WTC11 (cell line): ENCODE data around the gene ASTN2. TPM values are rescaled to one million over a fixed set of nuclear protein-coding genes. Genes with fewer than 3 reads are reported as not detected.

Experiments
- ATAC-seq: fragments of 200-7000 bp; cut with Tn5 transposase; 2 replicates; pipeline ENCODE4 v1.10.0; 2021; ENCODE audit warnings: mild to moderate bottlenecking, moderate library complexity
- CTCF ChIA-PET: fragments of 300-600 bp; sonication (Branson Sonifier 250); formaldehyde crosslinking; loops from one replicate; lab custom pipeline; 2021; ENCODE audit warnings: antibody characterized with exemption; lab: Charles Lee
- POLR2A ChIA-PET: fragments of 350-600 bp; sonication (Branson Sonifier 250); formaldehyde crosslinking; loops from one replicate; lab custom pipeline; 2021; ENCODE audit warnings: antibody characterized with exemption; lab: Charles Lee
- DNase-seq: peaks from one replicate; pipeline ENCODE4 v3.0.0; 2021; ENCODE audit warnings: low spot score
- H3K27ac Mint-ChIP-seq: 2 replicates; pipeline ENCODE4 v1.8.0; 2021; ENCODE audit warnings: mixed read lengths
- H3K27me3 Mint-ChIP-seq: 2 replicates; pipeline ENCODE4 v1.8.0; 2021; ENCODE audit warnings: low read depth, mild to moderate bottlenecking, moderate library complexity, mixed read lengths
- H3K36me3 Mint-ChIP-seq: 2 replicates; pipeline ENCODE4 v1.8.0; 2021; ENCODE audit warnings: mixed read lengths
- H3K4me1 Mint-ChIP-seq: 2 replicates; pipeline ENCODE4 v1.8.0; 2022; ENCODE audit warnings: mixed read lengths
- H3K4me3 Mint-ChIP-seq: 2 replicates; pipeline ENCODE4 v1.8.0; 2021; ENCODE audit warnings: mild to moderate bottlenecking, moderate library complexity, mixed read lengths
- H3K9me3 Mint-ChIP-seq: 2 replicates; pipeline ENCODE4 v1.8.0; 2021; ENCODE audit warnings: mixed read lengths
- ATF1 ChIP-seq: sonication (generic); formaldehyde crosslinking; IDR thresholded peaks from 2 replicates; pipeline ENCODE4 v1.8.1; 2023; ENCODE audit warnings: mild to moderate bottlenecking, moderate library complexity, missing genetic modification reagents
- EMX1 ChIP-seq: fragments of 250-450 bp; sonication (Bioruptor Pico); IDR thresholded peaks from 2 replicates; pipeline ENCODE4 v1.8.0; 2021; ENCODE audit warnings: mild to moderate bottlenecking
- ETV6 ChIP-seq: sonication (generic); formaldehyde crosslinking; IDR thresholded peaks from 2 replicates; pipeline ENCODE4 v1.8.1; 2022; ENCODE audit warnings: mild to moderate bottlenecking, missing genetic modification reagents
- IRF2 ChIP-seq: sonication (generic); formaldehyde crosslinking; IDR thresholded peaks from 2 replicates; pipeline ENCODE4 v1.8.0; 2022; ENCODE audit warnings: low read depth, missing genetic modification reagents, borderline replicate concordance
- JUN ChIP-seq: sonication (generic); formaldehyde crosslinking; IDR thresholded peaks from 2 replicates; pipeline ENCODE4 v1.8.0; 2023; ENCODE audit warnings: mild to moderate bottlenecking, missing genetic modification reagents
- MXD4 ChIP-seq: fragments of 250-450 bp; sonication (Bioruptor Pico); IDR thresholded peaks from 2 replicates; pipeline ENCODE4 v1.8.0; 2021; ENCODE audit warnings: mild to moderate bottlenecking, moderate library complexity, borderline replicate concordance
- NFATC4 ChIP-seq: fragments of 250-450 bp; sonication (Bioruptor Pico); IDR thresholded peaks from 2 replicates; pipeline ENCODE4 v1.9.0; 2021; ENCODE audit warnings: mild to moderate bottlenecking
- NFYB ChIP-seq: sonication (generic); formaldehyde crosslinking; conservative IDR thresholded peaks from 2 replicates; pipeline ENCODE4 v1.8.0; 2022; ENCODE audit warnings: low read depth, missing genetic modification reagents
- NR2C2 ChIP-seq: sonication (generic); formaldehyde crosslinking; IDR thresholded peaks from 2 replicates; pipeline ENCODE4 v1.8.0; 2022; ENCODE audit warnings: mild to moderate bottlenecking, missing genetic modification reagents
- ZBTB21 ChIP-seq: sonication (generic); formaldehyde crosslinking; IDR thresholded peaks from 2 replicates; pipeline ENCODE4 v1.8.1; 2023; ENCODE audit warnings: mild to moderate bottlenecking, missing genetic modification reagents, borderline replicate concordance
- ZBTB43 ChIP-seq: sonication (generic); formaldehyde crosslinking; IDR thresholded peaks from 2 replicates; pipeline ENCODE4 v1.8.1; 2023; ENCODE audit warnings: mild to moderate bottlenecking, missing genetic modification reagents
- ZNF138 ChIP-seq: sonication (generic); formaldehyde crosslinking; conservative IDR thresholded peaks from 2 replicates; pipeline ENCODE4 v1.8.1; 2022; ENCODE audit warnings: mild to moderate bottlenecking, moderate library complexity, missing genetic modification reagents
- ZNF219 ChIP-seq: sonication (generic); formaldehyde crosslinking; IDR thresholded peaks from 2 replicates; pipeline ENCODE4 v1.8.0; 2023; ENCODE audit warnings: missing genetic modification reagents, mild to moderate bottlenecking, borderline replicate concordance
- ZNF263 ChIP-seq: sonication (generic); formaldehyde crosslinking; IDR thresholded peaks from 2 replicates; pipeline ENCODE4 v1.8.1; 2022; ENCODE audit warnings: low read depth, mild to moderate bottlenecking, moderate library complexity, missing genetic modification reagents
- ZNF396 ChIP-seq: fragments of 250-450 bp; sonication (Bioruptor Pico); IDR thresholded peaks from 2 replicates; pipeline ENCODE4 v1.8.0; 2021; ENCODE audit warnings: mild to moderate bottlenecking, moderate library complexity, borderline replicate concordance
- ZNF423 ChIP-seq: fragments of 250-450 bp; sonication (Bioruptor Pico); IDR thresholded peaks from 2 replicates; pipeline ENCODE4 v2.1.2; 2022; ENCODE audit warnings: mild to moderate bottlenecking, moderate library complexity
- total RNA-seq: library from RNA; stranded (reverse); gene quantifications from 3 replicates; pipeline ENCODE4 v1.2.3, GENCODE V29; 2021
- TF ChIP-seq, protein P1 (sequence below): sonication (generic); formaldehyde crosslinking; conservative IDR thresholded peaks from 2 replicates; pipeline ENCODE4 v1.8.1; 2023; ENCODE audit warnings: mild to moderate bottlenecking, low read depth, missing genetic modification reagents, moderate library complexity
- TF ChIP-seq, protein P2 (sequence below): sonication (generic); formaldehyde crosslinking; IDR thresholded peaks from 2 replicates; pipeline ENCODE4 v1.8.1; 2023; ENCODE audit warnings: mild to moderate bottlenecking, missing genetic modification reagents, borderline replicate concordance
- TF ChIP-seq, protein P3 (sequence below): sonication (generic); formaldehyde crosslinking; IDR thresholded peaks from 2 replicates; pipeline ENCODE4 v1.8.1; 2022; ENCODE audit warnings: low read depth, missing genetic modification reagents, borderline replicate concordance
- TF ChIP-seq, protein P4 (sequence below): fragments of 250-450 bp; sonication (Bioruptor Pico); IDR thresholded peaks from 2 replicates; pipeline ENCODE4 v1.9.0; 2021; ENCODE audit warnings: mild to moderate bottlenecking, borderline replicate concordance

ASTN2 gene
- total RNA-seq, 1 experiment from 2014 or later = 16.2 TPM

GRCh38 chr9:116430849-116431248, 984.0 kb downstream of the ASTN2 start (continued):
- TF ChIP-seq, protein P1, sequence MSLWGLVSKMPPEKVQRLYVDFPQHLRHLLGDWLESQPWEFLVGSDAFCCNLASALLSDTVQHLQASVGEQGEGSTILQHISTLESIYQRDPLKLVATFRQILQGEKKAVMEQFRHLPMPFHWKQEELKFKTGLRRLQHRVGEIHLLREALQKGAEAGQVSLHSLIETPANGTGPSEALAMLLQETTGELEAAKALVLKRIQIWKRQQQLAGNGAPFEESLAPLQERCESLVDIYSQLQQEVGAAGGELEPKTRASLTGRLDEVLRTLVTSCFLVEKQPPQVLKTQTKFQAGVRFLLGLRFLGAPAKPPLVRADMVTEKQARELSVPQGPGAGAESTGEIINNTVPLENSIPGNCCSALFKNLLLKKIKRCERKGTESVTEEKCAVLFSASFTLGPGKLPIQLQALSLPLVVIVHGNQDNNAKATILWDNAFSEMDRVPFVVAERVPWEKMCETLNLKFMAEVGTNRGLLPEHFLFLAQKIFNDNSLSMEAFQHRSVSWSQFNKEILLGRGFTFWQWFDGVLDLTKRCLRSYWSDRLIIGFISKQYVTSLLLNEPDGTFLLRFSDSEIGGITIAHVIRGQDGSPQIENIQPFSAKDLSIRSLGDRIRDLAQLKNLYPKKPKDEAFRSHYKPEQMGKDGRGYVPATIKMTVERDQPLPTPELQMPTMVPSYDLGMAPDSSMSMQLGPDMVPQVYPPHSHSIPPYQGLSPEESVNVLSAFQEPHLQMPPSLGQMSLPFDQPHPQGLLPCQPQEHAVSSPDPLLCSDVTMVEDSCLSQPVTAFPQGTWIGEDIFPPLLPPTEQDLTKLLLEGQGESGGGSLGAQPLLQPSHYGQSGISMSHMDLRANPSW (CRISPR knock-in tag) = no peak
- no peak for TF ChIP-seq ZNF423 (CRISPR knock-in tag)
- TF ChIP-seq, protein P2, sequence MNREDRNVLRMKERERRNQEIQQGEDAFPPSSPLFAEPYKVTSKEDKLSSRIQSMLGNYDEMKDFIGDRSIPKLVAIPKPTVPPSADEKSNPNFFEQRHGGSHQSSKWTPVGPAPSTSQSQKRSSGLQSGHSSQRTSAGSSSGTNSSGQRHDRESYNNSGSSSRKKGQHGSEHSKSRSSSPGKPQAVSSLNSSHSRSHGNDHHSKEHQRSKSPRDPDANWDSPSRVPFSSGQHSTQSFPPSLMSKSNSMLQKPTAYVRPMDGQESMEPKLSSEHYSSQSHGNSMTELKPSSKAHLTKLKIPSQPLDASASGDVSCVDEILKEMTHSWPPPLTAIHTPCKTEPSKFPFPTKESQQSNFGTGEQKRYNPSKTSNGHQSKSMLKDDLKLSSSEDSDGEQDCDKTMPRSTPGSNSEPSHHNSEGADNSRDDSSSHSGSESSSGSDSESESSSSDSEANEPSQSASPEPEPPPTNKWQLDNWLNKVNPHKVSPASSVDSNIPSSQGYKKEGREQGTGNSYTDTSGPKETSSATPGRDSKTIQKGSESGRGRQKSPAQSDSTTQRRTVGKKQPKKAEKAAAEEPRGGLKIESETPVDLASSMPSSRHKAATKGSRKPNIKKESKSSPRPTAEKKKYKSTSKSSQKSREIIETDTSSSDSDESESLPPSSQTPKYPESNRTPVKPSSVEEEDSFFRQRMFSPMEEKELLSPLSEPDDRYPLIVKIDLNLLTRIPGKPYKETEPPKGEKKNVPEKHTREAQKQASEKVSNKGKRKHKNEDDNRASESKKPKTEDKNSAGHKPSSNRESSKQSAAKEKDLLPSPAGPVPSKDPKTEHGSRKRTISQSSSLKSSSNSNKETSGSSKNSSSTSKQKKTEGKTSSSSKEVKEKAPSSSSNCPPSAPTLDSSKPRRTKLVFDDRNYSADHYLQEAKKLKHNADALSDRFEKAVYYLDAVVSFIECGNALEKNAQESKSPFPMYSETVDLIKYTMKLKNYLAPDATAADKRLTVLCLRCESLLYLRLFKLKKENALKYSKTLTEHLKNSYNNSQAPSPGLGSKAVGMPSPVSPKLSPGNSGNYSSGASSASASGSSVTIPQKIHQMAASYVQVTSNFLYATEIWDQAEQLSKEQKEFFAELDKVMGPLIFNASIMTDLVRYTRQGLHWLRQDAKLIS (CRISPR knock-in tag) = no peak
- no peak for TF ChIP-seq NFATC4 (CRISPR knock-in tag)
- no peak for TF ChIP-seq ZBTB43 (CRISPR knock-in tag)
- TF ChIP-seq EMX1 (CRISPR knock-in tag) = no peak

GRCh38 chr9:116425244-116425643, 989.6 kb downstream of the ASTN2 start:
- no peak for ATAC-seq
- Mint-ChIP-seq H3K4me3 (no peak overlapping the region), H3K27me3 (no peaks in the 10 kb centered on the region), H3K27ac (no peak overlapping the region), H3K36me3 (peaks cover 3% of the 10 kb centered on the region; the same call in 1 of the 2 replicates), H3K9me3 (no peaks in the 10 kb centered on the region), H3K4me1 (no peaks in the 10 kb centered on the region)
- POLR2A ChIA-PET = no interaction called here
- no peak for DNase-seq
- TF ChIP-seq MXD4 (CRISPR knock-in tag) (no peak), ETV6 (CRISPR knock-in tag) (no peak)
- CTCF ChIA-PET = no interaction called here

GRCh38 chr9:116423149-116423548, 991.7 kb downstream of the ASTN2 start:
- H3K9me3 Mint-ChIP-seq = no peaks in the 10 kb centered on the region
- ChIA-PET POLR2A (no interaction called here), CTCF (interaction anchor here (0.7 to 2.7 kb wide), 2 partner anchors 72 to 139 kb away, joined by 3 to 5 read pairs; no protein-coding TSS in a partner anchor)
- H3K4me3 Mint-ChIP-seq = no peak overlapping the region
- DNase-seq = no peak
- ATAC-seq = no peak
- TF ChIP-seq ZNF138 (CRISPR knock-in tag) (no peak), ZNF396 (CRISPR knock-in tag) (no peak), JUN (CRISPR knock-in tag) (no peak), IRF2 (no peak), ZNF219 (CRISPR knock-in tag) (no peak), ZNF263 (CRISPR knock-in tag) (no peak), NFYB (CRISPR knock-in tag) (no peak), NR2C2 (no peak), ATF1 (no peak), ZBTB21 (CRISPR knock-in tag) (no peak)
- TF ChIP-seq, protein P3, sequence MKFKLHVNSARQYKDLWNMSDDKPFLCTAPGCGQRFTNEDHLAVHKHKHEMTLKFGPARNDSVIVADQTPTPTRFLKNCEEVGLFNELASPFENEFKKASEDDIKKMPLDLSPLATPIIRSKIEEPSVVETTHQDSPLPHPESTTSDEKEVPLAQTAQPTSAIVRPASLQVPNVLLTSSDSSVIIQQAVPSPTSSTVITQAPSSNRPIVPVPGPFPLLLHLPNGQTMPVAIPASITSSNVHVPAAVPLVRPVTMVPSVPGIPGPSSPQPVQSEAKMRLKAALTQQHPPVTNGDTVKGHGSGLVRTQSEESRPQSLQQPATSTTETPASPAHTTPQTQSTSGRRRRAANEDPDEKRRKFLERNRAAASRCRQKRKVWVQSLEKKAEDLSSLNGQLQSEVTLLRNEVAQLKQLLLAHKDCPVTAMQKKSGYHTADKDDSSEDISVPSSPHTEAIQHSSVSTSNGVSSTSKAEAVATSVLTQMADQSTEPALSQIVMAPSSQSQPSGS (CRISPR knock-in tag) = no peak
- TF ChIP-seq, protein P4, sequence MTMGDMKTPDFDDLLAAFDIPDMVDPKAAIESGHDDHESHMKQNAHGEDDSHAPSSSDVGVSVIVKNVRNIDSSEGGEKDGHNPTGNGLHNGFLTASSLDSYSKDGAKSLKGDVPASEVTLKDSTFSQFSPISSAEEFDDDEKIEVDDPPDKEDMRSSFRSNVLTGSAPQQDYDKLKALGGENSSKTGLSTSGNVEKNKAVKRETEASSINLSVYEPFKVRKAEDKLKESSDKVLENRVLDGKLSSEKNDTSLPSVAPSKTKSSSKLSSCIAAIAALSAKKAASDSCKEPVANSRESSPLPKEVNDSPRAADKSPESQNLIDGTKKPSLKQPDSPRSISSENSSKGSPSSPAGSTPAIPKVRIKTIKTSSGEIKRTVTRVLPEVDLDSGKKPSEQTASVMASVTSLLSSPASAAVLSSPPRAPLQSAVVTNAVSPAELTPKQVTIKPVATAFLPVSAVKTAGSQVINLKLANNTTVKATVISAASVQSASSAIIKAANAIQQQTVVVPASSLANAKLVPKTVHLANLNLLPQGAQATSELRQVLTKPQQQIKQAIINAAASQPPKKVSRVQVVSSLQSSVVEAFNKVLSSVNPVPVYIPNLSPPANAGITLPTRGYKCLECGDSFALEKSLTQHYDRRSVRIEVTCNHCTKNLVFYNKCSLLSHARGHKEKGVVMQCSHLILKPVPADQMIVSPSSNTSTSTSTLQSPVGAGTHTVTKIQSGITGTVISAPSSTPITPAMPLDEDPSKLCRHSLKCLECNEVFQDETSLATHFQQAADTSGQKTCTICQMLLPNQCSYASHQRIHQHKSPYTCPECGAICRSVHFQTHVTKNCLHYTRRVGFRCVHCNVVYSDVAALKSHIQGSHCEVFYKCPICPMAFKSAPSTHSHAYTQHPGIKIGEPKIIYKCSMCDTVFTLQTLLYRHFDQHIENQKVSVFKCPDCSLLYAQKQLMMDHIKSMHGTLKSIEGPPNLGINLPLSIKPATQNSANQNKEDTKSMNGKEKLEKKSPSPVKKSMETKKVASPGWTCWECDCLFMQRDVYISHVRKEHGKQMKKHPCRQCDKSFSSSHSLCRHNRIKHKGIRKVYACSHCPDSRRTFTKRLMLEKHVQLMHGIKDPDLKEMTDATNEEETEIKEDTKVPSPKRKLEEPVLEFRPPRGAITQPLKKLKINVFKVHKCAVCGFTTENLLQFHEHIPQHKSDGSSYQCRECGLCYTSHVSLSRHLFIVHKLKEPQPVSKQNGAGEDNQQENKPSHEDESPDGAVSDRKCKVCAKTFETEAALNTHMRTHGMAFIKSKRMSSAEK (CRISPR knock-in tag) = no peak
- no peaks in the 10 kb centered on the region for H3K4me1 Mint-ChIP-seq
- no peak overlapping the region for H3K27ac Mint-ChIP-seq
- H3K36me3 Mint-ChIP-seq = peaks cover 3% of the 10 kb centered on the region; the same call in 1 of the 2 replicates
- H3K27me3 Mint-ChIP-seq = no peaks in the 10 kb centered on the region
